Motor neuron (in vitro differentiated cells): ENCODE results near the gene SGPP2. TPM values are rescaled to one million over a fixed set of nuclear protein-coding genes. Genes with fewer than 3 reads are reported as not detected.

Experiments
- ATAC-seq, 8 experiments: fragments of 200-7000 bp; cut with Tn5 transposase; replicated peaks in 6 of 8; 2 replicates each; pipeline ENCODE4 v1.8.0; 2021; ENCODE audit warnings: mild to moderate bottlenecking in 8 of 8, moderate library complexity in 8 of 8
- H3K27ac ChIP-seq, 2 donors: fragments of 250-450 bp; sonication (Bioruptor Pico); 2 replicates each; pipeline ENCODE4 v1.9.0; 2021; ENCODE audit warnings: antibody characterized with exemption in 2 of 2, mild to moderate bottlenecking in 2 of 2, moderate library complexity in 1 of 2
- H3K4me1 ChIP-seq, 2 donors: fragments of 250-450 bp; sonication (Bioruptor Pico); replicated peaks in 1 of 2; 2 replicates each; pipeline ENCODE4 v1.6.1; 2021; ENCODE audit warnings: antibody characterized with exemption in 2 of 2, mild to moderate bottlenecking in 2 of 2, moderate library complexity in 1 of 2
- H3K4me3 ChIP-seq, 5 donors: fragments of 250-450 bp; sonication (Bioruptor Pico); 2 replicates each; pipeline ENCODE4 v1.9.0; 2021; ENCODE audit warnings: antibody characterized with exemption in 5 of 5, mild to moderate bottlenecking in 5 of 5, moderate library complexity in 4 of 5
- WGBS, 10 experiments: fragments of 450-650 bp; shearing (Covaris generic); methylation state at CpG; one replicate each; pipeline ENCODE4 v1.0.0; 2022; 5-methylcytosine and 5-hydroxymethylcytosine counted together
- in situ Hi-C, 9 experiments: fragments of 400-800 bp; cut with MboI; loops; one replicate each; pipeline ENCODE4 v1.15.0; 2021; ENCODE audit warnings: low sequenced_read_pairs in 9 of 9, low pct_unique_long_range_greater_than_20kb in 2 of 9; ENCODE audit not compliant: unreplicated experiment in 9 of 9
- total RNA-seq, 8 experiments: library from RNA; unstranded; fragments of 300-600 nt; gene quantifications; 2 replicates each; pipeline versions ENCODE4 v1.2.3 to v1.2.4, GENCODE V29; 2022

Gene SGPP2
- total RNA-seq, 8 experiments from 2014 or later = 0.22 to 2.2 (median 0.87) TPM

- in situ Hi-C loops = no loop called here
- ATAC-seq = no peak
Observed at GRCh38 chr2:222490131-222490530, 65.8 kb downstream of the SGPP2 start.

GRCh38 chr2:222492683-222493082 is 68.3 kb downstream of the SGPP2 start:
- Histone ChIP-seq H3K4me1 (no peaks in the 10 kb centered on the region), H3K4me3 (no peak overlapping the region), H3K27ac (no peak overlapping the region)
- in situ Hi-C loops = no loop called here
- ATAC-seq = no peak

More at GRCh38 chr2:222490131-222490530, 65.8 kb downstream of the SGPP2 start:
- Histone ChIP-seq H3K27ac (no peak overlapping the region), H3K4me1 (no peaks in the 10 kb centered on the region), H3K4me3 (no peak overlapping the region)

- Histone ChIP-seq H3K4me1 (peaks cover 3 to 4% of the 10 kb centered on the region in 2 donors), H3K4me3 (no peak overlapping the region), H3K27ac (no peak overlapping the region)
- no peak for ATAC-seq
- 17 to 100% (median 69%) methylated on average over 1 to 11 of the region's 11 CpGs for WGBS, 10 experiments
- in situ Hi-C loops = no loop called here
Observed at GRCh38 chr2:222494104-222494739, 69.9 kb downstream of the SGPP2 start.

GRCh38 chr2:222495388-222495787 is 71.0 kb downstream of the SGPP2 start:
- Histone ChIP-seq H3K27ac (no peak overlapping the region), H3K4me1 (peaks cover 6 to 7% of the 10 kb centered on the region in 2 donors), H3K4me3 (no peak overlapping the region)
- ATAC-seq = no peak
- in situ Hi-C loops = no loop called here
- WGBS, 10 experiments = 0 to 85% (median 71%) methylated on average over 1 of the region's 1 CpG; no CpG with 5 or more reads in 5 of the 10 experiments

- Histone ChIP-seq H3K4me1 (peaks cover 6 to 7% of the 10 kb centered on the region in 2 donors), H3K4me3 (no peak overlapping the region), H3K27ac (no peak overlapping the region)
- in situ Hi-C loops = no loop called here
- WGBS, 10 experiments = 10 to 50% (median 32%) methylated on average over 2 of the region's 3 CpGs; no CpG with 5 or more reads in 7 of the 10 experiments
- ATAC-seq = peak in 1 of 8 experiments; percentile 35
Observed at GRCh38 chr2:222499226-222499625, 74.9 kb downstream of the SGPP2 start.

GRCh38 chr2:222504191-222504590 is 79.8 kb downstream of the SGPP2 start:
- in situ Hi-C loops = no loop called here
- no peak overlapping the region for H3K4me3 ChIP-seq
- ATAC-seq = no peak
- 0 to 90% (median 80%) methylated on average over 1 to 8 of the region's 8 CpGs; no CpG with 5 or more reads in 3 of the 10 experiments for WGBS, 10 experiments
- H3K4me1 ChIP-seq = peaks cover 2 to 4% of the 10 kb centered on the region in 2 donors
- H3K27ac ChIP-seq = no peak overlapping the region

- Histone ChIP-seq H3K27ac (no peak overlapping the region), H3K4me1 (no peaks in the 10 kb centered on the region), H3K4me3 (no peak overlapping the region)
- in situ Hi-C loops = no loop called here
- ATAC-seq = no peak
- WGBS, 10 experiments = 0 to 92% (median 49%) methylated on average over 1 to 2 of the region's 2 CpGs; no CpG with 5 or more reads in 4 of the 10 experiments
Observed at GRCh38 chr2:222504719-222505118, 80.4 kb downstream of the SGPP2 start.

- no peak overlapping the region for H3K27ac ChIP-seq
- H3K4me3 ChIP-seq = no peak overlapping the region
- in situ Hi-C loops = no loop called here
- no peak for ATAC-seq
- WGBS, 10 experiments = 33 to 100% (median 74%) methylated on average over 1 to 5 of the region's 5 CpGs
- H3K4me1 ChIP-seq = no peaks in the 10 kb centered on the region
Observed at GRCh38 chr2:222506230-222506935, 82.0 kb downstream of the SGPP2 start.

- in situ Hi-C loops = no loop called here
- ATAC-seq = no peak
- H3K4me3 ChIP-seq = no peak overlapping the region
Observed at GRCh38 chr2:222514901-222515300, 90.6 kb downstream of the SGPP2 start.

GRCh38 chr2:222518570-222519381 is 94.4 kb downstream of the SGPP2 start:
- Histone ChIP-seq H3K27ac (no peak overlapping the region), H3K4me1 (no peaks in the 10 kb centered on the region), H3K4me3 (no peak overlapping the region)
- ATAC-seq = peak in 3 of 8 experiments; percentile 91 to 95 (median 93)
- in situ Hi-C loops = no loop called here
- WGBS, 10 experiments = 25 to 58% (median 39%) methylated on average over 2 to 8 of the region's 8 CpGs; no CpG with 5 or more reads in 1 of the 10 experiments

More at GRCh38 chr2:222514901-222515300, 90.6 kb downstream of the SGPP2 start:
- H3K27ac ChIP-seq = no peak overlapping the region
- no peaks in the 10 kb centered on the region for H3K4me1 ChIP-seq

- WGBS, 10 experiments = 20 to 95% (median 79%) methylated on average over 1 to 3 of the region's 3 CpGs; no CpG with 5 or more reads in 2 of the 10 experiments
- no peak for ATAC-seq
- H3K4me1 ChIP-seq = no peaks in the 10 kb centered on the region
- no peak overlapping the region for H3K27ac ChIP-seq
- in situ Hi-C loops = no loop called here
- H3K4me3 ChIP-seq = no peak overlapping the region
Observed at GRCh38 chr2:222521099-222521498, 96.8 kb downstream of the SGPP2 start.

- Histone ChIP-seq H3K4me1 (no peaks in the 10 kb centered on the region), H3K27ac (no peak overlapping the region), H3K4me3 (no peak overlapping the region)
- in situ Hi-C loops = no loop called here
- WGBS, 10 experiments = 0 to 86% (median 14%) methylated on average over 1 of the region's 1 CpG; no CpG with 5 or more reads in 3 of the 10 experiments
- peak in 3 of 8 experiments; percentile 30 to 92 (median 39) for ATAC-seq
Observed at GRCh38 chr2:222522082-222522481, 97.7 kb downstream of the SGPP2 start.
